ENCODE results near the gene MRPS25. TPM values are rescaled to one million over a fixed set of nuclear protein-coding genes. Genes with fewer than 3 reads are reported as not detected.
A peak's percentile ranks its signal among the peaks of the same experiment; 100 is the strongest.

Gene MRPS25
- total and polyA plus RNA-seq, 9 of the 15 experiments (the other 6 are each of a cell fraction or from before 2014, with no cell fraction given), result 34.3 to 129 (median 78.2) TPM

- peak; percentile 14; the same call in 1 of the 2 replicates for TF ChIP-seq TCF3 (CRISPR knock-in tag; IDR thresholded peaks at IDR 0.05)
- TF ChIP-seq ZEB2 (IDR thresholded peaks at IDR 0.05), result peak; percentile 88
- TF ChIP-seq CTCF (IDR thresholded peaks at IDR 0.05 in 2 of 3, conservative IDR thresholded peaks at IDR 0.05 in 1 of 3; ENCODE audit: insufficient read depth in 2 of 3, low read depth in 1 of 3, low read length in 3 of 3), result peak in 2 of 3 experiments; percentile 2 to 17; a peak in 1 of 6 replicates
- peak; percentile 49 to 96; a peak in 3 of 4 replicates for TF ChIP-seq HDAC1 (IDR thresholded peaks at IDR 0.05)
- no peak for TF ChIP-seq PRMT5 (CRISPR knock-in tag; IDR thresholded peaks at IDR 0.05)
- peak in 1 of 2 experiments; percentile 21; a peak in 1 of 4 replicates for TF ChIP-seq RAD21 (CRISPR knock-in tag; conservative IDR thresholded peaks at IDR 0.05 in 1 of 2, IDR thresholded peaks at IDR 0.05 in 1 of 2)
- TF ChIP-seq ARNT (IDR thresholded peaks at IDR 0.05), result peak; percentile 58 to 69; a peak in 1 of 4 replicates
- TF ChIP-seq ATF1 (CRISPR knock-in tag; IDR thresholded peaks at IDR 0.05), result peak; percentile 77
- peak; percentile 97 for TF ChIP-seq ATF1 (tag; IDR thresholded peaks at IDR 0.05)
- no peak for TF ChIP-seq IFI16 (CRISPR knock-in tag; IDR thresholded peaks at IDR 0.05)
- no peak for TF ChIP-seq DMBX1 (CRISPR knock-in tag; IDR thresholded peaks at IDR 0.05; ENCODE audit: borderline replicate concordance)
- TF ChIP-seq RBM17 (IDR thresholded peaks at IDR 0.05; ENCODE audit: borderline replicate concordance, low read depth, low read length), result no peak
- TF ChIP-seq KLF1 (tag; IDR thresholded peaks at IDR 0.05), result peak; percentile 97
- peak; percentile 92 for TF ChIP-seq TAF7 (tag; IDR thresholded peaks at IDR 0.05)
- TF ChIP-seq RBFOX2 (IDR thresholded peaks at IDR 0.05; ENCODE audit: low read depth, low read length), result peak; percentile 93
- TF ChIP-seq POLR2AphosphoS5 (IDR thresholded peaks at IDR 0.05; ENCODE audit: control insufficient read depth, insufficient read depth, low read depth, low read length), result peak; percentile 78
- TF ChIP-seq HDGF (IDR thresholded peaks at IDR 0.05), result peak; percentile 98; the same call in 1 of the 2 replicates
- no peak for TF ChIP-seq CLOCK (CRISPR knock-in tag; IDR thresholded peaks at IDR 0.05; ENCODE audit: borderline replicate concordance)
- 0 out of 2 replicates have a peak, but pooled peaks have one; percentile 6 for TF ChIP-seq STAT5A (IDR thresholded peaks at IDR 0.05; ENCODE audit: borderline replicate concordance, low read length)
- peak in 1 of 2 experiments; percentile 36; a peak in 1 of 4 replicates for TF ChIP-seq CSDE1 (IDR thresholded peaks at IDR 0.05)
- TF ChIP-seq ZNF639 (CRISPR knock-in tag; conservative IDR thresholded peaks at IDR 0.05 in 1 of 2, IDR thresholded peaks at IDR 0.05 in 1 of 2), result peak in 1 of 2 experiments; percentile 87; a peak in 2 of 4 replicates
- no peak for TF ChIP-seq STAT5B (CRISPR knock-in tag; IDR thresholded peaks at IDR 0.05)
These were observed 33.6 kb upstream of the MRPS25 start, which contains the start of gene RBSN (continued) for GRCh38 chr3:15098503-15099363.

Measured in K562 (cell line).